ENCODE data around the gene SMAD7.
"Not testable (repeated sequence)": the region's sequence is repeated elsewhere in the genome, so short reads cannot be mapped to it uniquely, and the experiment has no call there.

The SMAD7 gene

DNA sequence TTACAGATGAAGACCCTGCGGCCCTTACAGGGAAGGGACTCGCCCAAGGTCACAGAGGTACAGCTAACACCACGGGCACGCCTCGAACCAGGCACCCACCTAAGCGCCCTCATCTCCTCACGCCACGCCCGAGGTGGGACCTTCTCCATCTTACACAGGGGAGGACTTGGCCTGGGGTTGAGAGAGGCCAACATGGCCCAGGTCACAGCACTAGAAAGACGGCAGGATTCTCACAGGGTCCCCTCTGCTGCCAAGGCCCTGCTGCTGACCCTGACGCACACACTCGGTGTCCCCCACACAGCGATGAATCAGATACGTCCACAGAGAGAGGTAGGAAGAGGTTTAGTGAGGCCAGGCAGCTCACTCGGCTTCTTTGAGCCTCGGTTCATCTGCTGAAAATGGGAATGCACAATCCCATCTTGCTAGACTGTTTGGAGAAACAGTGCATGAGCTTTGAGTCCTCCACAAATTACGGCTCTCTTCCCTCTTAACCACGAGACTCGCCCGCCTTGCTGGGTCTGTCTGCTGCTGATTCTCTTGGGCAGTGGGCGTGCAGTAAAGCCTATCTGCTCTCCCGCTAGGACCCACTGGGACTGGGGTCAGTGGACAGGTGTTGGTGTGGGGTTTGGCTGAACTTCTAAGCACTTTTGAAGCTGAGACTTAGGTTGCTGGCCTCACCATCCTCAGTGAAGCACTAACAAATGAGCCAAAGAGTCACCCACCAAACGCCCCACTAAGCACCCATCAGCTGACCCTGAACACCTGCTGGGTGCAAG is 79.2 kb downstream of the SMAD7 start:
- H3K4me3 ChIP-seq, result no peak overlapping the region
- no peak for TF ChIP-seq CTCF (IDR thresholded peaks at IDR 0.05)

DNA sequence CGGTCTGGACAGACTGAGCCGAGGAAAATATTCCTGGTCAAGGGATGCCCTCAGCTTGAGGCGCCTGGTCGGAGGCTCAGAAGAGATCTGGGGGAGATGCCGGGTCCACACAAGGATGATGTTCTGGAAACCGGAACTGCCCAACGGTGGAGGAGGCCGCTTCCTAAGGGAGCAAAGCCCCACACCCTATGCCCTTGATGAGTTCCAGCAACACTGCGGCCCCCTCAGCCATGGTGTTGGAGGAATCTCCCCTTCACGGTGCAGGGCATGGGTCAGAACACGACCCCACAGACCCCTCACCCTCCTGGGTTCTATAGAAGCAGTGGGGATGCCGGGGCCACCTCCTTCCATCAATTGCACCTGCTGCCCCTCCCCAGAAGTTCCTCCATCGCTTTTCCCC is 79.8 kb downstream of the SMAD7 start:
- not testable (repeated sequence) for DNase-seq (ENCODE audit: low spot score); H3K4me3 ChIP-seq; H3K27ac ChIP-seq

More for the DNA sequence above, 79.2 kb downstream of the SMAD7 start:
- DNase-seq (ENCODE audit: low spot score), result no peak
- H3K27ac ChIP-seq, result no peak overlapping the region
